NT2/D1 (cell line): ENCODE measurements around the gene RABL3.
"Not testable (repeated sequence)": the region's sequence is repeated elsewhere in the genome, so short reads cannot be mapped to it uniquely, and the experiment has no call there.

ENCODE experiments used
- DNase-seq: peaks from one replicate; pipeline ENCODE4 v3.0.0-alpha.2; 2011; ENCODE audit warnings: low read depth, low spot score
- H3K27me3 ChIP-seq: 2 replicates; pipeline ENCODE4 v1.6.0; 2011; ENCODE audit warnings: mild to moderate bottlenecking; ENCODE audit not compliant: insufficient read length, insufficient read depth
- H3K36me3 ChIP-seq: 2 replicates; pipeline ENCODE4 v1.6.1; 2011; ENCODE audit warnings: mild to moderate bottlenecking, low read length, mixed read lengths; ENCODE audit not compliant: insufficient read depth, insufficient read length
- H3K4me1 ChIP-seq: 2 replicates; pipeline ENCODE4 v1.5.1; 2011; ENCODE audit not compliant: insufficient read depth, insufficient read length
- H3K4me3 ChIP-seq: 2 replicates; pipeline ENCODE4 v1.5.1; 2011; ENCODE audit warnings: low read depth; ENCODE audit not compliant: insufficient read length
- H3K9ac ChIP-seq: 2 replicates; pipeline ENCODE4 v1.6.0; 2011; ENCODE audit warnings: low read depth; ENCODE audit not compliant: insufficient read length
- H3K9me3 ChIP-seq: 2 replicates; pipeline ENCODE4 v1.5.1; 2011; ENCODE audit warnings: mild to moderate bottlenecking, low read length; ENCODE audit not compliant: insufficient read depth
- SUZ12 ChIP-seq: IDR thresholded peaks from 2 replicates; pipeline ENCODE4 v1.6.1; 2011; ENCODE audit not compliant: insufficient read length, insufficient read depth; ENCODE audit errors: extremely low read depth
- YY1 ChIP-seq: IDR thresholded peaks from 2 replicates; pipeline ENCODE4 v1.6.1; 2011; ENCODE audit not compliant: insufficient read length, insufficient read depth
- ZNF274 ChIP-seq: IDR thresholded peaks from 2 replicates; pipeline ENCODE4 v1.6.1; 2011; ENCODE audit warnings: mild to moderate bottlenecking, low read depth, low read length

The RABL3 gene

DNA sequence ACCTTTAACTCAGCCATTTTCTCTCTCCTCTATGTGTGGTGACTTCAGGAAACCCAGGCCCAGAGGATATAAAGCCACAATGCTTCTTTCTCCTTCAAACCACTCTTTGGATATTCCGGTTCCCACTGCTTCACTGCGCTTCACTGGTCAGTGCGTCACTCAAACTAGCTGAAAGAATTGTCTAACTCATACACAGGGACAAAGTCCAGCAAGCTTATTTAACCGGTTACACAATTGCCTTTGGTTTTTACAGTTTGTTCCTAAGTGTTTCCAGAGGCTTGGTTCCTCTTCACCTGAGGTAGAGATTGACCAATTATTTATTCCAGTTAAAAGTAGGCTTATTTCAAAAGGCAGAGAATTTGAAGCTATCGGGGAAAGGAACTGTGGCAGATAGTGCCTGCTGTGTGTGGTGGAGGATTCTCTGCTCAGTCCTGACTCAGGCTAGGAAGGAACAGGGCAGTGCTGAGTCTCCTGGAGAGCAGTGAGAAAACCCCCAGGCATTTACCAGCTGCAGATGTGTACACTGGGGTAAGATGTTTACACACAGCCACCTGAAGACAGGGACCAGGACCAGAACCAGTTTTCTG lies 60.1 kb downstream of the RABL3 start, which contains the start of gene HGD:
Gene HGD, minus strand, starts transcription at position 145 of the 587 bp plus-strand sequence. Its CDS starts 128 bp downstream, at position 17.
- Histone ChIP-seq H3K4me3 (no peak within 1 kb of the TSS), H3K27me3 (no peaks in the 10 kb centered on the region), H3K36me3 (no peaks in the 10 kb centered on the region), H3K9me3 (no peaks in the 10 kb centered on the region), H3K4me1 (peaks cover 2% of the 10 kb centered on the region), H3K9ac (no peak within 1 kb of the TSS)
- TF ChIP-seq YY1, result no peak
- no peak for TF ChIP-seq SUZ12
- no peak for TF ChIP-seq ZNF274
- no peak for DNase-seq

DNA sequence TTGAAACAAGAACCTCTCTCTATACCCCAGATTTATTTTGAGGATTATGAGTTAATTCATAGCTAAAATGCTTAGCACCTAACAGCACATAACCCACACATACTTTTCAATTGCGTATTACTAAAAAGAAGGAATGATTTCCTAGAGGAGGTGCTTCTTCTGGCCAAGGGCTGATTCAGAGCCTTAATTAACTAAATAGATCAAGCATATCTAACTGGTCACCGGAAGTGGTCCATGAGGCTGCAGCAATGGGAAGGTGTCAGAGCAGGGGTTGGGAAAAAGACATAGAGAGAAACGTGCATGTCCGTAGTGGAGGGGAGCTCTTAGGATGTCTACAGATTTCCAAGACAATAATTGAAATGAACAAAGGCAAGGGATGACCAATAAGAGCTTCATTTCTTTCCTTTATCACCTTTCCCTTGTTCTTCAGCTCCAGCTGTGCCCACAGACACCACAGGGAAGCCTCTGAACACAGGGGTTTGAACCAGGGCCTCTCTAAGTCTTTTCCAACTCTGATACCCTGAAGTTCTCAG lies 60.7 kb downstream of the RABL3 start:
- no peak overlapping the region for H3K9ac ChIP-seq
- peaks cover 2% of the 10 kb centered on the region for H3K4me1 ChIP-seq
- 0 out of 2 replicates have a peak, but pooled peaks cover 1% of the 10 kb centered on the region for H3K9me3 ChIP-seq
- H3K4me3 ChIP-seq, result no peak overlapping the region
- no peaks in the 10 kb centered on the region for H3K27me3 ChIP-seq
- no peak for TF ChIP-seq YY1
- no peak for TF ChIP-seq ZNF274
- no peak for TF ChIP-seq SUZ12
- DNase-seq, result no peak
- no peaks in the 10 kb centered on the region for H3K36me3 ChIP-seq

DNA sequence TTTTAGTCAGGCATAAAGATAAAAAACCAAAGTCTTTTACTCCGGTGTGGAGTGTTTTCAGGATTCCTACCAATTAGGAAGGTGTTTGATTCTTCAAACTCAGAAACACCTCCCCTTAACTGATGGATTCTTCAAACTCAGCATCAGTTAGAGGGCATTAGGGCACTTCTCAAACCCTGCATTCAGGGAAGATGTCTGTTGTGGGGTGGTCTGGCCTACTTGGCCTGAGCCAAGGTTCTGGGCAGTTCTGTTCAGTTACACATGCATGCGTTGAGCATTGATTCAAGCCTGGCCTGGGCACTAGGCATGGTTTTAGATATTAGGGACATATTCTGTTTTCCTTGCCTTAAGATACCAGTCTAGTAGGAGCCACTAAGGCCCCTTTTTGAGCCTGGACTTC lies 61.3 kb downstream of the RABL3 start:
- DNase-seq, result no peak
- no peak overlapping the region for H3K9ac ChIP-seq
- 0 out of 2 replicates have a peak, but pooled peaks cover 7% of the 10 kb centered on the region for H3K9me3 ChIP-seq
- no peak for TF ChIP-seq SUZ12
- no peak for TF ChIP-seq ZNF274
- no peak for TF ChIP-seq YY1
- H3K36me3 ChIP-seq, result no peaks in the 10 kb centered on the region
- H3K4me1 ChIP-seq, result peaks cover 2% of the 10 kb centered on the region
- H3K27me3 ChIP-seq, result no peaks in the 10 kb centered on the region
- H3K4me3 ChIP-seq, result no peak overlapping the region

GRCh38 chr3:120680193-120680894 lies 62.0 kb downstream of the RABL3 start:
- Histone ChIP-seq H3K4me3 (no peak overlapping the region), H3K9ac (no peak overlapping the region), H3K36me3 (no peaks in the 10 kb centered on the region), H3K9me3 (0 out of 2 replicates have a peak, but pooled peaks cover 7% of the 10 kb centered on the region), H3K27me3 (no peaks in the 10 kb centered on the region), H3K4me1 (peaks cover 2% of the 10 kb centered on the region)
- no peak for DNase-seq
- TF ChIP-seq SUZ12 (no peak), ZNF274 (no peak), YY1 (no peak)

DNA sequence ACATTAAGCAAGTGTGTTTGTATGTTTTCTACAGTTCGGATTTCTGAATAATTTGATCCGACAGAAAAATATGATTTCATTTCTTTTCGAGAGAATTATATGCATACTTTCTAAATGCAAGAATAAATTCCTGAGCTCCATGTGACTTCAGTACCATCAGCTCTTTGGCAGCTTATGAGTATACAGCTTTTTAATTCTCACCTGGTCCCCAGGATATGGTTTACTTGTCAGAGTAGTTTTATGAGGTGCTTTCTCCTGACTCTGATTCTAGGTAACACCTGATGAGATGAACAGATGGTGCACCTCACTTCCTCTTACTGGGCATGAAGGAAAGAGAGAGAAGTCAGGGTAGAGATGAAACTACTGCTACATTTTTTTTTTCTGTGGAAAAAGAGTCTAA lies 63.3 kb downstream of the RABL3 start:
- H3K4me3 ChIP-seq, result no peak overlapping the region
- H3K9me3 ChIP-seq, result 0 out of 2 replicates have a peak, but pooled peaks cover 7% of the 10 kb centered on the region
- no peak overlapping the region for H3K9ac ChIP-seq
- TF ChIP-seq YY1 (no peak), ZNF274 (no peak), SUZ12 (no peak)
- no peak for DNase-seq
- H3K36me3 ChIP-seq, result no peaks in the 10 kb centered on the region
- H3K27me3 ChIP-seq, result no peaks in the 10 kb centered on the region
- peaks cover 2% of the 10 kb centered on the region for H3K4me1 ChIP-seq

- H3K9me3 ChIP-seq, result 0 out of 2 replicates have a peak, but pooled peaks cover 7% of the 10 kb centered on the region
- H3K9ac ChIP-seq, result no peak overlapping the region
- no peaks in the 10 kb centered on the region for H3K36me3 ChIP-seq
- H3K4me3 ChIP-seq, result no peak overlapping the region
- TF ChIP-seq SUZ12, result no peak
- TF ChIP-seq YY1, result no peak
- TF ChIP-seq ZNF274, result no peak
- H3K27me3 ChIP-seq, result no peaks in the 10 kb centered on the region
- DNase-seq, result peak; percentile 22
- H3K4me1 ChIP-seq, result peaks cover 2% of the 10 kb centered on the region
Measured at GRCh38 chr3:120678331-120678947, 63.9 kb downstream of the RABL3 start.

DNA sequence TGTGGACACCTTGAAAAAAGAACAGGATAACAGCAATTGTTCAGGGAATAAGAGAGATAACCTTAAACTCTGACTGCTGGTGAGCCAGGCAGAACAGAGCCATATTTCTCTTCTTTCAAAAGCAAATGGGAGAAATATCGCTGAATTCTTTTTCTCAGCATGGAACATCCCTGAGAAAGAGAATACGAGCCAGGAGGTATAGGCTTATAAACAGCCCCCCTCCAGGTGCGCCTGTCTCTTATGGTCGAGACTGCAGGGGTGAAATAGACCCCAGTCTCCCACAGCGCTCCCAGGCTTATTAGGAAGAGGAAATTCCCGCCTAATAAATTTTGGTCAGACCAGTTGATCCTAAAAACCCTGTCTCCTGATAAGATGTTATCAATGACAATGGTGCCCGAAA lies 65.1 kb downstream of the RABL3 start:
- not testable (repeated sequence) for DNase-seq, H3K4me1 ChIP-seq, H3K9me3 ChIP-seq, H3K27me3 ChIP-seq, H3K4me3 ChIP-seq, H3K36me3 ChIP-seq, H3K9ac ChIP-seq
